HepG2 (cell line): Measurements from ENCODE around the gene DHTKD1. TPM values are rescaled to one million over a fixed set of nuclear protein-coding genes. Genes with fewer than 3 reads are reported as not detected.
A peak's percentile ranks its signal among the peaks of the same experiment; 100 is the strongest.

Experiments used
- ATAC-seq: fragments of 200-7000 bp; cut with Tn5 transposase; 3 replicates; pipeline ENCODE4 v1.9.1; 2020; ENCODE audit warnings: mild to moderate bottlenecking, moderate library complexity
- BruUV-seq: library from RNA; stranded (reverse); fragments of 400-500 nt; replicated peaks from 2 replicates; lab custom pipeline; 2021; lab: Mats Ljungman, UMichigan
- CTCF ChIA-PET: fragments of 300-600 bp; formaldehyde crosslinking; extraction: SDS; loops from one replicate; lab custom pipeline; 2021; ENCODE audit warnings: low total read pairs, inconsistent platforms, low intra/inter-chr PET ratio; lab: Yijun Ruan, JAX
- POLR2A ChIA-PET: fragments of 350-600 bp; sonication (Branson Sonifier 250); formaldehyde crosslinking; loops from one replicate; lab custom pipeline; 2020; ENCODE audit warnings: antibody characterized with exemption, inconsistent platforms; lab: Yijun Ruan, JAX
- DNase-seq: peaks from one replicate; pipeline ENCODE4 v3.0.0-alpha.2; 2015; ENCODE audit warnings: low spot score
- FAIRE-seq: peaks from 3 replicates; lab custom pipeline; 2011; peaks lifted over from hg19 to GRCh38; lab: Jason Lieb, UNC
- H2AFZ ChIP-seq: one replicate; pipeline ENCODE4 v1.6.1; 2011; ENCODE audit warnings: low read length, inconsistent platforms
- H3K27ac ChIP-seq: fragments of 300-600 bp; 3 replicates; pipeline ENCODE4 v1.8.0; 2011; ENCODE audit warnings: mixed run types, mild to moderate bottlenecking, mixed read lengths, low read length, inconsistent platforms; ENCODE audit not compliant: insufficient read depth; ENCODE audit errors: extremely low read length
- H3K27me3 ChIP-seq, 2 experiments: fragments of 200-600 bp in 1 of 2; 2 replicates in 1 of 2; 3 replicates in 1 of 2; pipeline versions ENCODE4 v1.6.0 to v1.8.0; 2011; ENCODE audit warnings: low read length in 2 of 2, mild to moderate bottlenecking in 2 of 2, moderate library complexity in 2 of 2, inconsistent platforms in 1 of 2; ENCODE audit not compliant: insufficient read depth in 2 of 2, control insufficient read depth in 1 of 2
- H3K36me3 ChIP-seq, 2 experiments: fragments of 200-600 bp in 1 of 2; replicated peaks in 1 of 2; 2 replicates in 1 of 2; 3 replicates in 1 of 2; pipeline versions ENCODE4 v1.5.1 to v1.8.0; 2011; ENCODE audit warnings: low read length in 2 of 2, inconsistent platforms in 1 of 2; ENCODE audit not compliant: insufficient read depth in 2 of 2, control insufficient read depth in 1 of 2
- H3K4me1 ChIP-seq: 2 replicates; pipeline ENCODE4 v1.5.1; 2012; ENCODE audit warnings: low read length, inconsistent platforms; ENCODE audit not compliant: insufficient read depth
- H3K4me2 ChIP-seq: 2 replicates; pipeline ENCODE4 v1.6.0; 2011; ENCODE audit warnings: low read depth, low read length, inconsistent platforms
- H3K4me3 ChIP-seq, 3 experiments: fragments of 200-600 bp in 1 of 3; sonication (generic), shearing (Covaris generic) in 1 of 3; replicated peaks in 1 of 3; 2 replicates each; pipeline ENCODE4 v1.5.1; 2011 to 2016; ENCODE audit warnings: low read length in 3 of 3, inconsistent platforms in 2 of 3, low read depth in 2 of 3, mild to moderate bottlenecking in 2 of 3, control low read depth in 1 of 3, mixed read lengths in 1 of 3; ENCODE audit not compliant: insufficient read depth in 1 of 3
- H3K79me2 ChIP-seq: one replicate; pipeline ENCODE4 v1.6.1; 2011; ENCODE audit warnings: low read length, inconsistent platforms; ENCODE audit not compliant: insufficient read depth
- H3K9ac ChIP-seq: 2 replicates; pipeline ENCODE4 v1.6.0; 2011; ENCODE audit warnings: mild to moderate bottlenecking, low read depth, low read length, inconsistent platforms; ENCODE audit not compliant: insufficient read depth
- H3K9me3 ChIP-seq: 2 replicates; pipeline ENCODE4 v1.5.1; 2012; ENCODE audit warnings: mild to moderate bottlenecking, low read length
- H4K20me1 ChIP-seq: 2 replicates; pipeline ENCODE4 v1.6.0; 2011; ENCODE audit warnings: inconsistent platforms, mild to moderate bottlenecking, low read length, moderate library complexity; ENCODE audit not compliant: insufficient read depth
- HNF1A ChIP-seq, 2 experiments: sonication (generic) in 1 of 2; formaldehyde crosslinking in 1 of 2; IDR thresholded peaks; 2 replicates each; pipeline versions ENCODE4 v1.4.0 to v1.6.1; 2016 to 2020; ENCODE audit warnings: borderline replicate concordance in 1 of 2, low read depth in 1 of 2, mild to moderate bottlenecking in 1 of 2, missing genetic modification reagents in 1 of 2
- MAFF ChIP-seq: IDR thresholded peaks from 2 replicates; pipeline ENCODE4 v1.6.1; 2011; ENCODE audit warnings: low read depth, low read length, improper control_type of control experiment
- MAFK ChIP-seq, 2 experiments: IDR thresholded peaks in 1 of 2; conservative IDR thresholded peaks in 1 of 2; 2 replicates each; pipeline ENCODE4 v1.6.1; 2011; ENCODE audit warnings: improper control_type of control experiment in 2 of 2, low read length in 2 of 2
- MXI1 ChIP-seq: IDR thresholded peaks from 3 replicates; pipeline ENCODE4 v1.6.1; 2012; ENCODE audit warnings: low read depth, low read length, inconsistent platforms, borderline replicate concordance
- PHF21A ChIP-seq: sonication (generic); formaldehyde crosslinking; IDR thresholded peaks from 2 replicates; pipeline ENCODE4 v1.5.0; 2020; ENCODE audit warnings: mild to moderate bottlenecking, missing genetic modification reagents
- REXO4 ChIP-seq: sonication (generic); formaldehyde crosslinking; IDR thresholded peaks from 2 replicates; pipeline ENCODE4 v1.8.0; 2022; ENCODE audit warnings: missing genetic modification reagents, mild to moderate bottlenecking, borderline replicate concordance
- SMARCE1 ChIP-seq: fragments of 450-650 bp; IDR thresholded peaks from 2 replicates; pipeline ENCODE4 v1.6.1; 2017; ENCODE audit warnings: borderline replicate concordance
- ZNF264 ChIP-seq: sonication (generic); formaldehyde crosslinking; IDR thresholded peaks from 2 replicates; pipeline ENCODE4 v1.4.0; 2020; ENCODE audit warnings: missing genetic modification reagents
- ZNF331 ChIP-seq: sonication (generic); formaldehyde crosslinking; IDR thresholded peaks from 2 replicates; pipeline ENCODE4 v1.4.0; 2020; ENCODE audit warnings: missing genetic modification reagents
- ZNF615 ChIP-seq: sonication (generic); formaldehyde crosslinking; IDR thresholded peaks from 2 replicates; pipeline ENCODE4 v1.5.0; 2020; ENCODE audit warnings: mild to moderate bottlenecking, missing genetic modification reagents, borderline replicate concordance
- WGBS: methylation state at CpG from one replicate; pipeline ENCODE4 v1.1.6; 2017; ENCODE audit warnings: low lambda C conversion rate; 5-methylcytosine and 5-hydroxymethylcytosine counted together
- in situ Hi-C: cut with HindIII; loops from 2 replicates; pipeline ENCODE4 v1.10.0; 2017; ENCODE audit warnings: low pct_unique_long_range_greater_than_20kb; ENCODE audit not compliant: extremely low pct_ligation_motif_present
- intact Hi-C: fragments of 100-400 bp; cut with micrococcal nuclease; formaldehyde crosslinking; loops from one replicate; pipeline ENCODE4 v1.10.0; 2022; ENCODE audit not compliant: unreplicated experiment
- polyA plus RNA-seq, 8 experiments: library from polyadenylated mRNA; depleted of rRNA in 3 of 8; stranded (reverse) in 7 of 8; unstranded in 1 of 8; fragments of >200 nt; fragmentation: Illumina TruSeq in 4 of 8; extraction: Trizol in 4 of 8; gene quantifications; 2 replicates each; pipeline versions ENCODE4 v1.2.1 to v1.2.3, GENCODE V29; 2011 to 2016; ENCODE audit warnings: low read depth in 4 of 8, missing spikeins in 1 of 8, mixed read lengths in 1 of 8; ENCODE audit not compliant: insufficient read depth in 1 of 8
- total RNA-seq, 5 experiments: library from RNA; depleted of rRNA; stranded (reverse); fragments of >200 nt; fragmentation: Illumina TruSeq; extraction: Trizol; gene quantifications; 2 replicates each; pipeline ENCODE4 v1.2.3, GENCODE V29; 2016; ENCODE audit warnings: low read depth in 1 of 5

DHTKD1 gene
- total and polyA plus RNA-seq, 2 of the 13 experiments (the other 11 are each of a cell fraction or from before 2014, with no cell fraction given): 9.6 to 14.1 TPM

GRCh38 chr10:12061124-12061523, 7.6 kb upstream of the DHTKD1 start (continued):
- no peak for TF ChIP-seq HNF1A (IDR thresholded peaks at IDR 0.05; ENCODE audit: low read depth)
- no peak for TF ChIP-seq HNF1A (CRISPR knock-in tag; IDR thresholded peaks at IDR 0.05; ENCODE audit: borderline replicate concordance)
- TF ChIP-seq SMARCE1: no peak
- 0 out of 2 replicates have a peak, but pooled peaks have one; percentile 21 for TF ChIP-seq ZNF331 (CRISPR knock-in tag)
- TF ChIP-seq PHF21A (CRISPR knock-in tag): 0 out of 2 replicates have a peak, but pooled peaks have one; percentile 17
- TF ChIP-seq ZNF615: no peak

- in situ Hi-C loops: no loop called here
- BruUV-seq: no TSS peak
- Histone ChIP-seq H3K27ac (no peak overlapping the region), H3K4me3 (no peak overlapping the region), H3K27me3 (no peaks in the 10 kb centered on the region), H3K4me2 (peak overlapping the region; percentile 29; the same call in 1 of the 2 replicates), H2AFZ (no peak overlapping the region), H4K20me1 (no peaks in the 10 kb centered on the region), H3K9me3 (no peaks in the 10 kb centered on the region), H3K4me1 (peaks cover 31% of the 10 kb centered on the region), H3K79me2 (no peaks in the 10 kb centered on the region), H3K9ac (no peak overlapping the region), H3K36me3 (no peaks in the 10 kb centered on the region)
- CTCF ChIA-PET: no interaction called here
- POLR2A ChIA-PET: interaction anchor here (1.3 kb wide), 1 partner anchor 20 kb away, joined by 4 read pairs; the partner anchor contains the start of gene UPF2
- ATAC-seq (0 out of 3 replicates have a peak, but pooled peaks have one; percentile 22), DNase-seq (no peak), FAIRE-seq (no peak)
- no peak for TF ChIP-seq ZNF264 (CRISPR knock-in tag)
- no peak for TF ChIP-seq REXO4
- peak; percentile 18; the same call in 1 of the 2 replicates for TF ChIP-seq MAFF
- TF ChIP-seq MAFK (conservative IDR thresholded peaks at IDR 0.05 in 1 of 2, IDR thresholded peaks at IDR 0.05 in 1 of 2; ENCODE audit: low read length in 2 of 2): peak in 1 of 2 experiments; percentile 46; a peak in 2 of 4 replicates
- no peak for TF ChIP-seq MXI1
- 53% methylated on average over 14 of the region's 14 CpGs for WGBS
- intact Hi-C loops: no loop called here
These were observed 5.8 kb upstream of the DHTKD1 start for GRCh38 chr10:12062754-12063482.
